MM.1S (cell line): ENCODE results near the gene MAGI1.

Experiments
- CTCF ChIP-seq: fragments of 300-600 bp; sonication (generic); IDR thresholded peaks from 2 replicates; pipeline ENCODE4 v1.5.1; 2016; ENCODE audit warnings: antibody characterized with exemption, low read length, mixed read lengths
- EZH2 ChIP-seq: fragments of 300-600 bp; sonication (generic); optimal IDR thresholded peaks from 2 replicates; pipeline ENCODE3; 2017; ENCODE audit warnings: low read depth, mild to moderate bottlenecking, antibody characterized with exemption, low read length, mixed read lengths
- EZH2phosphoT487 ChIP-seq: fragments of 300-600 bp; sonication (generic); IDR thresholded peaks from 2 replicates; pipeline ENCODE4 v1.6.1; 2018; ENCODE audit warnings: antibody characterized with exemption, low read length

GRCh38 chr3:65880350-65880749 lies 158.4 kb downstream of the MAGI1 start:
- no peak for TF ChIP-seq CTCF
- TF ChIP-seq EZH2: no peak
- no peak for TF ChIP-seq EZH2phosphoT487
